Right hindlimb (tissue), 1 donor: ENCODE results near the gene LZTR1.
"Not testable (repeated sequence)": the region's sequence is repeated elsewhere in the genome, so short reads cannot be mapped to it uniquely, and the experiment has no call there.

ENCODE experiments used
- DNase-seq: peaks from one replicate; pipeline ENCODE4 v3.0.0-alpha.2; 2018

The LZTR1 gene

GRCh38 chr22:21018314-21018713 lies 36.2 kb downstream of the LZTR1 start:
- DNase-seq, result no peak

DNA sequence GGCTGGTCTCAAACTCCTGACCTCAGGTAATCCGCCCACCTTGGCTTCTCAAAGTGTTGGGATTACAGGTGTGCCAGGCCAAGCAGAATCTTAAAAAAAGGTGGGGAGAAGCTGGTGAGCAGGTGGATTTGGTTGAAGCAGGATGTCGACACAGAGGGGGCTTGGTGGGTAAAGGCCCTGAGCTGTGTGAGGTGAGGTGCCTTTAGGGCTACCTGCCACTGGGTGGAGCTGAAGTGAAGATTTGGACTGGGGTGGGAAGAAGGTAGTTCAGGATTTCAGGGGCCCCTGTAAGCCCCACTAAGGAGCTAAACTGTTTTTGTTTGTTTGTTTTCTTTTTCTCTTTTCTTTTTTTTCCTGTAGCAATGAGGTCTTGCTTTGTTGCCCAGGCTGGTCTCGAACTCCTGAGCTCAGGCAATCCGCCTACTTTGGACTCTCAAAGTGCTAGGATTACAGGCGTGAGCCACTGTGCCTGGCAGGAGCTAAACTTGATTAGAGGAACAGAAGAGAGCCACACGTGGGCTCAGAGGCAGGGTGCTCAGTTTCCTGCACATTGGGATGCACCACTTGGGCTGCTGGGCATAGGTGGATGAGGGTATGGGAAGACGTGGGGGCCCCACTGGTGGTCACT lies 38.8 kb downstream of the LZTR1 start:
- no peak for DNase-seq

DNA sequence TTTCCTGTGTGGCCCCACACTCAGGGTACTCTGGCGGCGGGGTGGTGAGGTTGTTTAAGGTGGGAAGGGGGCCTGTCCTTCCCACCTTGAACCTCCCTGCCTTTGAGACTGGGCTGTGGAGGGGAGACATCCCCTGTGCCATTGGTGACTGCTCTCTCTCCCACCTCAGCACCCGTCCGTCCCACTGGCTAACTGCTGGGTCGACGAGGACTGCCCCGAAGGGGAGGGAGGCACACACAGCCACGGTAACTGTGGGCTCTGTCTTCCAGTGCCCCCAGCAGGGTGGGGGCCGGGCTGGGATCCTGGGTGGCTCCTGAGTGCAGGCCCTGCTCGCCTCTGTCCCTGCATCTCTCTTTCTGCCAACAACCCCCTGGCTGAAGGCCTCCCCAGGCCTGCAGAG lies 40.4 kb downstream of the LZTR1 start:
- no peak for DNase-seq

DNA sequence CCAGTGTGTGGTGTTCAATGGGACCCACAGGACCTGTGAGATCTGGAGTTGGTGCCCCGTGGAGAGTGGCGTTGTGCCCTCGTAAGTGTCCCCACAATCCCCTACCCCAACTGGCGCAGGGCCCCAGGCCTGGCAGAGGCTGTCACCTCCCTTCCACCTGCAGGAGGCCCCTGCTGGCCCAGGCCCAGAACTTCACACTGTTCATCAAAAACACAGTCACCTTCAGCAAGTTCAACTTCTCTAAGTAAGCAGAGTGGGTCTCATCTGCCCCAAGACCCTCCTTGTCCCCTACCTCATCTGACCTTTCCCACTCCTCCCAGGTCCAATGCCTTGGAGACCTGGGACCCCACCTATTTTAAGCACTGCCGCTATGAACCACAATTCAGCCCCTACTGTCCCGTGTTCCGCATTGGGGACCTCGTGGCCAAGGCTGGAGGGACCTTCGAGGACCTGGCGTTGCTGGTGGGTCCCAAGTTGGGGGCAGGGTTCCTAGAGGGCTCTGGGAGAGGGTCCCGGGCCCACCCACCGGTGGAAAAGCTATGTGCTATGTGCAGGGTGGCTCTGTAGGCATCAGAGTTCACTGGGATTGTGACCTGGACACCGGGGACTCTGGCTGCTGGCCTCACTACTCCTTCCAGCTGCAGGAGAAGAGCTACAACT lies 41.0 kb downstream of the LZTR1 start:
- DNase-seq, result no peak

GRCh38 chr22:21025266-21025665 lies 43.2 kb downstream of the LZTR1 start:
- no peak for DNase-seq

DNA sequence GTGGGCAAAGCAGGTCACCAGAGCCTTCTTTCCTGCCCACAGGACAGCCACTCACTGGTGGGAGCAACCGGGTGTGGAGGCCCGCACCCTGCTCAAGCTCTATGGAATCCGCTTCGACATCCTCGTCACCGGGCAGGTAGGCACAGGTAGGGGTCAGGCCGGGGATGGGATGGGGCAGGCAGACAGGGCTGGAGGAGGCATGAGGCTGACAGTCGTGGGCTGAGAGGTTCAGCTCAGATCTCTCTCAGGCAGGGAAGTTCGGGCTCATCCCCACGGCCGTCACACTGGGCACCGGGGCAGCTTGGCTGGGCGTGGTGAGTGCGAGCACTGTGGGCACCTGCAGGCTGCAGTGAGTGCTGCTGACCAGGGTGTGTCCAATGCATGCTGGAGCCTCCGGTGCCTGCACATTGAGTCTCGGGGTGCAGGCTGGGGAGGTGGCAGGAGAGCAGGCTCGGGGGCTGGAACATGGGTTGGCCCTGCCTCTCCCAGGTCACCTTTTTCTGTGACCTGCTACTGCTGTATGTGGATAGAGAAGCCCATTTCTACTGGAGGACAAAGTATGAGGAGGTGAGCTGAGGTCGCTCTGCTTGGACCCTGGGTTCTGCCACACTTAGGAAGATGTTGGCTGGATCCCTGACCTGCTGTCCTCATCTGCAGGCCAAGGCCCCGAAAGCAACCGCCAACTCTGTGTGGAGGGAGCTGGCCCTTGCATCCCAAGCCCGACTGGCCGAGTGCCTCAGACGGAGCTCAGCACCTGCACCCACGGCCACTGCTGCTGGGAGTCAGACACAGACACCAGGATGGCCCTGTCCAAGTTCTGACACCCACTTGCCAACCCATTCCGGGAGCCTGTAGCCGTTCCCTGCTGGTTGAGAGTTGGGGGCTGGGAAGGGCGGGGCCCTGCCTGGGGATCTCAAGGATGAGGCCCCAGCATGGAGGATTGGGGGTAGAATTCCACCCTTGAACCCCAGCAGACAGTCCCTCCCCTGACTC lies 44.0 kb downstream of the LZTR1 start:
- DNase-seq, result no peak

DNA sequence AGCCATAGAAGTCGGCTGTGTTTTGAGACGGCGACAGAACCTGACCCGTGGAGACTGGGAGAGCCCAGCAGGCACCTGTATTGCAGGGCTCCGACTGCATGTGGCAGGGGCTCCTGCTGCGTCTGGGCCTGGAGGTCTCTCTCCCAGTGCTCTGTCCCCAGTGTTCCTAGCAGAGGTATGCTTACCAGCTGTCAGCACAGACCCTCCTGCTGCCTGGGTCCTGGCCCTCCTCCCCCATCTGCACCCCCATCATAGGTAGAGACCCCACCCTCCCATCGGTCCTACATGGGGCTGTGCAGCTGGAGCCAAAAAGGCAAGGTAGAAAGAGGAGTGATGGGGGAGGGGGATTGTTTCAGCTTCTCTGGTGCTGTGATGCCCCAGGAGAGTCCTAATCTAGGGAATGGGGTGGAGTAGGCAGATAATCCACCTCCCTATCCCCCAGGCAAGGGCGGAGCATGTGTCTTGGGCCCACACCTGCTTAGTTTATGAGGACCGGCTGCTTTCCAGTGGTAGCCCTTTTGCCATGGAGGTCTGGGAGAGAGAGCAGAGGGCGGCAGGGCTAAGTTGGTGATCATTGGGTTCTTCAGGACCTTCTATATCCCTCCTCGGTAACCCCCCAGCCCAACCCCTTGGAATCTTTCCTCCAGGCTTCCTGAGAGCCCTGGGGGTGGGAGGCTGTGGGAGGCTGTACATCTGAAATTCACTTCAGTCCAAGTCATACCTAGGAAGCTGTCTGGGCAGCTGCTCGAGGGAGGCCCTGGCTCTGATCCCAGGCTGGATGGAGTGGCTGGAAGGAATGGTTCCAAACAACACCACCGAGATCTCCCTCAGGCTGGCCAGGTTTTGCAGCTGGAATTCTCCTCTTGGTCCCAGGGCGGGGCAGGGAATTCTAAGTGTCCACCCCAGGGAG lies 44.9 kb downstream of the LZTR1 start:
- DNase-seq, result peak; percentile 70

GRCh38 chr22:21028277-21029251 lies 46.5 kb downstream of the LZTR1 start:
- DNase-seq, result no peak

- DNase-seq, result no peak
Observed at GRCh38 chr22:21029486-21030025, 47.5 kb downstream of the LZTR1 start.

GRCh38 chr22:21030032-21030431 lies 47.9 kb downstream of the LZTR1 start:
- DNase-seq, result no peak

GRCh38 chr22:21030621-21031544 lies 48.8 kb downstream of the LZTR1 start:
- no peak for DNase-seq

GRCh38 chr22:21031545-21032036 lies 49.5 kb downstream of the LZTR1 start:
- DNase-seq, result no peak

- DNase-seq, result peak; percentile 52
Observed at GRCh38 chr22:21032037-21032867, 50.2 kb downstream of the LZTR1 start, which contains the start of gene SLC7A4. SLC7A4 (minus strand) TSS chr22:21032561; CDS start chr22:21031812, 749 bp downstream.

GRCh38 chr22:21032868-21033688 lies 51.0 kb downstream of the LZTR1 start:
- DNase-seq, result no peak

- no peak for DNase-seq
Observed at GRCh38 chr22:21033895-21034294, 51.8 kb downstream of the LZTR1 start.

GRCh38 chr22:21034989-21035388 lies 52.9 kb downstream of the LZTR1 start:
- DNase-seq, result no peak

DNA sequence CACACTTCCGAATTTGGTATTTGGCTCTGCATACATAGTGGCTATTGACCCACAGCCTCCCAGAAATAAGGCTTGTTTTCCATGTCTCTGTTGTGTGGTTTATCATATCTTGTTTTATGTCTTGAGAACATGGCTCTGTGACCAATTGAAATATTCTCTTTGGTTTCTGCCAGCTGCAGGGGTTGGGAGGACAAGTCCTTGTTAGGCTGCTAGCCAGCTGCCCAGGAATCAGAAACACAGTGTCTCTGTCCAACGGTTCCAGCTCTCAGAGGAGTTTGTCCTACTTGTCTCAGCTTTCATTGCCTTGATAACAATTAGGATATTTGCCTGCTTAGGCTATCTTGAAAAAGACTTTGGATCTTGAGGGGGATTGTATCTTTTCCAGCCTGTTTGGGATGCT lies 56.3 kb downstream of the LZTR1 start:
- peak; percentile 45 for DNase-seq

- not testable (repeated sequence) for DNase-seq
Observed at GRCh38 chr22:21039158-21039557, 57.1 kb downstream of the LZTR1 start.
